HG03442 (cell line): ENCODE measurements around the gene OR10P1.
"Not testable (repeated sequence)": the region's sequence is repeated elsewhere in the genome, so short reads cannot be mapped to it uniquely, and the experiment has no call there.

Experiments
- ATAC-seq: cut with Tn5 transposase; IDR thresholded peaks from one replicate; pipeline ENCODE4 v1.9.1; 2021; ENCODE audit warnings: mild to moderate bottlenecking, moderate library complexity; ENCODE audit not compliant: unreplicated experiment

Gene OR10P1

DNA sequence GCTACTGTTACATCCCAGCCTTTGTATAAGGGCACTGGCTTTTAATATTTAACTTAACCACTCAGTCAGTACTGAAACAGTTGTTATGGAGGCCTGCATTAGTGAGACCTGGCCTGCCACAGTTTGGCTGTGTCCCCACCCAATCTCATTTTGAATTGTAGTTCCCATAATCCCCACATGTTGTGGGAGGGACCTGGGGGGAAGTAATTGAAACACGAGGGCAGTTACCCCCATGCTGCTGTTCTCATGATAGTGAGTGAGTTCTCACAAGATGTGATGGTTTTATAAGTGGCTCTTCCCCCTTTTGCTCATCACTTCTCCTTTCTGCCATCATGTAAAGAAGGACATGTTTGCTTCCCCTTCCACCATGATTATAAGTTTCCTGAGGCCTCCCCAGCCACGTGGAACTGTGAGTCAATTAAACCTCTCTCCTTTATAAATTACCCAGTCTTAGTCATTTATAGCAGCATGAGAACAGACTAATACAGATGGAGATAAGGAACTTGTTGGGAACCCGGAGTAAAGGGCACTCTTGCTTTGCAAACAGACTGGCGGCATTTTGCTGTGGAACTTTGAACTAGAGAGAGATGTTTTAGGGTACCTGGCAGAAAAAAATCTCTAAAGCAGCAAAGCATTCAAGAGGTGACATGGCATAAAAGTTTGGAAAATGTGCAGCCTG, 14.1 kb downstream of the OR10P1 start:
- ATAC-seq: not testable (repeated sequence)

GRCh38 chr12:55651299-55651683, 14.6 kb downstream of the OR10P1 start:
- no peak for ATAC-seq

DNA sequence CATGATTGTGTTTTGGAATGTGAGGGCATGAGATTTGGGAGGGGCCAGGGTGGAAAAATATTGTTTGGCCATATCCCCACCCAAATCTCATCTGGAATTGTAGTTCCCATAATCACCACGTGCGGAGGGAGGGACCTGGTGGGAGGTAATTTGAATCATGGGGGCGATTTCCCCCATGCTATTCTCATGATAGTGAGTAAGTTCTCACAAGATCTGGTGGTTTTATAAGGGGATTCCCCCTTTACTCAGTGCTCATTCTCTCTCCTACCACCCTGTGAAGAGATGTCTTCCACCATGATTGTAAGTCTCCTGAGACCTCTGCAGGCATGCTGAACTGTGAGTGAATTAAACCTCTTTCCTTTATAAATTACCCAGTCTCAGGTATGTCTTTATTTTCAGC, 15.7 kb downstream of the OR10P1 start:
- ATAC-seq: no peak

DNA sequence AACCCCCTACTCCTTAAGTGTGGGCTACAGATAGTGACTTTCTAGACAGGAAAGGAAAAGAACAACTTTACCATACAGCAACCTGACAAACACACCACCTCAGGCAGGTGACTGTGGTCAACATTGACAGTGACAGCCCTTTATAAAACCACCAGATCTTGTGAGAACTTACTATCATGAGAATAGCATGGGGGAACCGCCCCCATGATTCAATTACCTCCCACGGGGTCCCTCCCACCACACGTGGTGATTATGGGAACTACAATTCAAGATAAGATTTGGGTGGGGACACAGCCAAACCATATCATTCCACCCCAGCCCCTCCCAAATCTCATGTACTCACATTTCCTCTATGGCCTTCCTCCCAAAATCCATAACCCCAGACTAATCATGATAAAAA, 16.3 kb downstream of the OR10P1 start:
- ATAC-seq: no peak

DNA sequence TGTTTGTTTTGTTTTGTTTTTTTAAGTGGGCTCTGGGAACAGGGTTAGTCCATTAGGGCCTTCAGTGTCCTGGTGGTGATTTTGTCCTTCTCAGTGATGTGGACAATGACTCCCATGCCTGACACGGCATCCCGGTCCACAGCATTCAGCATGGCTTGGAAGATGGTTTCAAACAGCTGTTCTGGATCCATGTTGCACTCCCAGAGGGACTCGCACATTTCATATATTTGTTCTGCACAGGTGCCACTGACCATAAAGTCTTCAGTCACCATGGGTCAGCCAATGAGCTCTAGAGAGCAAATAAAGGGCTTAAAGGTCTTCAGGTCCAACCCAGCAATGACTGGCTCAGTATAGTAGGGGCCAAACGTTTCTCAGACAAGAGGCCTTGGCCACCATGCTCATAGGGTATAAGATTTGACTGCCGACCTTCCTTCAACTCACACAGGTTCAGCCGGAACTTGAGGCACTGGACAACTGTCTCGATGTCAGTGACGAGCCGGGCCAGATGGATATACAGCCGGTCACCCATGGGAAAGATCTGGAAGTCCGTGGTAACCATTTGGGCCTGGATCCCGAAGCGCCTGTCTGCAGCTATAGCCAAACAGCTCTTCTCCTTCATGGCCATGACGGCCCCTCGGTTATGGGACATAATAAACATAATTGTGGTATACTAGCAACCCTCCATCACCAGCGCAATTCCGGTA, 18.0 kb downstream of the OR10P1 start:
- ATAC-seq: no peak

DNA sequence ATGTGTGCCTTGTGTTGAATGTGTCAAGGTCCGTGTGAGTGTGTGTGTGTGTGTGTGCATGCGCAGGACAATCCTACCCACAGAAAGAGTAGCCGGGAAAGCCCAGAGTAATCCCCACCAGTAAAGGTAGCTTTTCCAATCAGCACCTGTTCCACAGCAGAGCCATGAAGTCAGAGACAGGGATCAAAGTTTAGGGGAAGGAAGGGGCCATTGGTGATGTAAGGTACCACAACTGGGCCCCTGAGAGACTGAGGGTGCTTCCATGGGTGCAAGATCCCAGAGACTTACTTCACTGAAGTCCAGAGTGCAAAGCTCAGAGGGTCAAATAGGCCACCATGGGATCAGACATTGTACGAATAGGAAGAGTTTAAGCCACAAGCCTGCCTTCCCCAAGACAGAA, 20.5 kb downstream of the OR10P1 start:
- ATAC-seq: no peak

DNA sequence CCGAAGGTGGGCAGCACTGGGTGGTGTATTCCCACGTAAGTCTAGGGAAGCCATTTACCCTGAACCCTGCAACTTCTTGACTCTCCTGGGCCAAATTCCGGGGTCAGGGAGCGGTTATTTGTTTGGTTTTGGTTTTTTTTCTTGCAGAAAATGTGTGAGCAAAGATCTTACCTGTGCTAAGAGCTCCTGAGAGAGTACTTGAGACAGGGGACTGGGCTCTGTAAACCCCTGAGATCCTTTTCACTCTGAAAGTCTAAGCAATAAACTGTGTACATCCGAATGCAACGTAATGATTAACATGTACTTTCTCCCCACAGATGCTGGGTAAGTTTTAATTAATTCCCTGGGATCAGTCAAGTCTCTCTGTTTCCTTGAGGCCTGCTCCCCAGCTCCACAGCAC, 21.5 kb downstream of the OR10P1 start:
- ATAC-seq: no peak

DNA sequence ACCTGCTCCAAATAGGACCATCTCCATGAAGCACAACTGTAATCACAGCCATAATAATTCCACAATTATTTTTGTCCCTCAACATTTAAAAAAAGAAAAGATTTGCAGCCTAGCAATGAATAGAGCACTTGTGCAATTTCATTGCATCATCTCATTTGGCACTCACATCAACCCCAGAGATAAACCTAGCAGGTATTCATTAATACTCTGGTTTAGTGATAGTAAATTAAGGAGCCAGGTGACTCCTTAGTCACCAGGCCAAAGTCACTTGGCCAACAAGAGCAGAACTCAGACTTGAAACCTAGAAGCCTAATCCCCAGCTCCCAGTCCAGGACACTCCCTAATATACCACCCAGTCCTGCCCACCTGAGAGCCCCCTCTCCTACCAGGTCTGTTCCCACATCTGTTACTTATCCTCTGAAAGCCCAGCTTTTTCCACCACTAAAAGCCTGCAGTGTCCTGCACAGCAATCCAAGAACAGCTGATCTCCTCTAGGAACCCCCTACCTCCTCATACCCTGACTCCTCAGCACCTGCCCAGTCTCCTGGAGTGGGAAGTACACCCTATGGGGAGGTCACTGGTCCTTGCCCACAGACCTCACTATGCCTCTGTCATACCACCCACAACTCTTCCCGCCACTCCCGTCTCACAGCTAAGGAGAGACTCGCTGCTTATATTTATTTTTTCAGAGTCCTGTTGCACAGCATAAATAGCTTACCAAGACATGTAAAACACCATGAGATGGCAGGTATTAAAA, 22.1 kb downstream of the OR10P1 start:
- no peak for ATAC-seq

DNA sequence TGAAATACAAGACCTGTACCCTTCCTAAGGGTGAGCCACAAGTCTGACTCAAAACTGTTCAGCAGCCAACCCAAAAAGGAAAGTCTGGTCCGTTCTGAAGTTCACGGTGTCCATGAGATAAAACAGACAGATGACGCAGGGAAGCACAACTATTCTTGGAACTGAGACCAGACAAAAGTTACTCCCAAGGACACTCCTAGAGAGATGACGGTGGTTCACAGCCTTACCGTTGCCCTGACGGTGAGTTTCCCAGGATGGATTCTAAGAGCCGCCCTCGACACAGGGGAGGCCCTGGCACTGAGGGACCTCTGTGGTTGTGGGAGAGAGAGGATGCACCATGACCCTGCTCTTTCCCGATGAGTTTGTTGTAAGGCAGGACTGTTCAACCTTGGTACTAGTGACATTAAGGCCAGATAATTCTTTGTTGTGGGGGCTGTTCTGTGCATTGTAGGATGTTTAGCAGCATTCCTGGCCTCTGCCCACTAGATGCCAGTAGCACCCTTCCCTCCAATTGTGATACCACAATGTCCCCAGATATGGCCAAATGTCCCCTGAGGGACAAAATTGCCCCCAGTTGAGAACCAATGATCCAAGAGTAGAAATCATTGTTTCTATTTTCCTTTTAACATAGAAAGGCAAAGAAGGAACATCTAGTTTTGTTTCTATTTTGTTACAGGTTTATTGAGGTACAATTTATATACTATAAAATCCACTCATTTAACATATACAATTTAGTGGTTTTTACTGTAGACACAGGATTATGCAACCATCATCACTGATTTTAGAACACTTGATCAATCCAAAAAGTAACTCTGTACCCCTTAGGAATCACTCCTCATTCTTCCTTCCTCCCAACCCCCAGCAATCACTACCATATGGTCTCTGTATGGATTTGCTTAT, 23.0 kb downstream of the OR10P1 start:
- no peak for ATAC-seq

- no peak for ATAC-seq
Measured at GRCh38 chr12:55663391-55663790, 26.7 kb downstream of the OR10P1 start.

DNA sequence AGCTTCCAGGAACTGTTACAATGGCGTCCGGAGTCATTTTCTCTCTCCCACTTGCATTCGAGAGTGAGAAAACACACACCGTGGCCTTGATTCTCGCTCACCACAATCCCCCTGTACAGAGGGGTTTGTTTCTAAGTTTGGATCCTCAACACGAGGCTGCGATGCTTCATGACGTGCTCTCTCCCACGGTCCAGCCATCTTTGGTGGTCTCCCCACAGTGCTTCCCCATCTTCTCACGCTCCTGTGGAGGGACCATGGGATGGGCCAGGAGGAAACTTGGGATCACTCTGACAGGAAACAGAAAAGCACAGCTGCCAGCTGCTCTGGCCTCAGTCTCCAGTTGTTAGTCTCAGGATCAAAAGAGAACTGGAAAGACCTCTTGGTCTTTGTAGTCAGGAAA, 28.1 kb downstream of the OR10P1 start:
- no peak for ATAC-seq

DNA sequence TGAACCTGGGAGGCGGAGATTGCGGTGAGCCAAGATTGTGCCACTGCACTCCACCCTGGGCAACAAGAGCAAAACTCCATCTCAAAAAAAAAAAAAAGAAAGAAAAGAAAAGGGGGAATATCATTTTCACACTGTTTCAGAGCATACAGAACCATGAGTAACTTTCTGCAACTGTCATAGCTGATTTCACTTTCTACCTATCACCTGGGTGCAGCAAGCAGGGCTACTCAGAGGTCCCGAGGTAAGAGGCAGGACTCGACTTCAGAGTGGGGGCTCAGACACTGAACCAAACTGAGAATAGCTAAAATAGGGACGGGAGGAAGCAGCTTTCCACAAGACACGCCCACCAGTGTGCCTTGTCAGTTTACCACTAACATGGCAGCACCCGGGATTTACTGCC, 29.8 kb downstream of the OR10P1 start:
- ATAC-seq: no peak

DNA sequence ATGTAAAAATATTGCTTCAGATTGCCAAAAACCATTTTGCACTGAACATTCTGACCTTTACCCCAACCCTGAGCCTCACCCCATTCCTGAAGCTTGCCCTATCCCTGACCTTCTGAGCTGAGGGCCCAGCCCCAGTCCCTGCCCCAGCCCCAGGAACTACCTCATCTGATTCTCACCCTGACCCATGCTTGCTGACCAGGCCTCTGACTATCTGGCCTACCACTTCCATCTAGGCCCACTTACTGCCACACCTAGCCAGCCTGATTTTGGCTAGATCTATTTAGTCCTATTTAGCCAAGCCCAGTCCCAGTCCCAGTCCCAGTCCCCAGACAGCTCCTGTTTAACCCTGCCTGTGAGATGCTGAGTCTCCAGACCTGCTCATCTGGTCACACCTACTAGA, 33.6 kb downstream of the OR10P1 start:
- no peak for ATAC-seq

DNA sequence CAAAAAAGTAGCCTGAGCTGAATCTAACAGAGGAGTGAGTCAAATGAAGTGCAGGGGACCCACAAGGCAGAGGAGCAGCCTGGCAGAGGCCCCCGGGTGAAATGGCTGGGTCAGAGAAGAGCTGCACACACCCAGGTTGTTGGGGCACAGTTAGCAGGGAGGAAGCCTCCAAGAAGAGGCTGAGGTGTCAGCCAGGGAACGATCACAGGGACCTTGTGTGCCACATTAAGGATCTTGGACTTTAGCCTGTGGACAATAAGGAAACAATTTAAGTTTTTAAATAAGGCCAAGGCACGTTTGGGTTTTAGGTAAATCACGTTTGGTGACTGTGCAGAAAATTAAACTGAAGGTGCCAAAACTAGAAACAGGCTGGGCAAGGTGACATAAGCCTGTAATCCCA, 35.1 kb downstream of the OR10P1 start:
- ATAC-seq: no peak

DNA sequence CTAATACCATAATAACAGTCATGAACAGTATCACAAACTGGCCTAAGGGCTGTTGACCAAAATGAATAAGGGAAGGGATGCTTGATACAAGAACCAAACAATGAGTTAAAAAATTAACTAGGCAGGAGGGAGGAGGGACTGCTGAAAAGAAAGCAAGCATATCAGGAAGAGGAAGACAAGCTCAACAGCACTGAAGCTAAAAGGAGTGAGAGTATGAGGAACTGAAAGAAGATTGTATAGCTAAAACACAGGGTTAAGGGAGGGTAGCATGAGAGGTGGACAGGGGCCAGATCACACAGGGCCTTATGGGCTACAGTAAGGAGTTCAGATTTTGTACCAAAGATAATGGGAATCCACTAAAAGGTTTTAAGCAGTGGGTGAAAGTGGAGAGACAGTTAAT, 36.9 kb downstream of the OR10P1 start:
- ATAC-seq: peak; percentile 95

GRCh38 chr12:55675666-55676065, 39.0 kb downstream of the OR10P1 start:
- no peak for ATAC-seq

- ATAC-seq: no peak
Measured at GRCh38 chr12:55676707-55677106, 40.0 kb downstream of the OR10P1 start.

- ATAC-seq: no peak
Measured at GRCh38 chr12:55679691-55680090, 43.0 kb downstream of the OR10P1 start.

DNA sequence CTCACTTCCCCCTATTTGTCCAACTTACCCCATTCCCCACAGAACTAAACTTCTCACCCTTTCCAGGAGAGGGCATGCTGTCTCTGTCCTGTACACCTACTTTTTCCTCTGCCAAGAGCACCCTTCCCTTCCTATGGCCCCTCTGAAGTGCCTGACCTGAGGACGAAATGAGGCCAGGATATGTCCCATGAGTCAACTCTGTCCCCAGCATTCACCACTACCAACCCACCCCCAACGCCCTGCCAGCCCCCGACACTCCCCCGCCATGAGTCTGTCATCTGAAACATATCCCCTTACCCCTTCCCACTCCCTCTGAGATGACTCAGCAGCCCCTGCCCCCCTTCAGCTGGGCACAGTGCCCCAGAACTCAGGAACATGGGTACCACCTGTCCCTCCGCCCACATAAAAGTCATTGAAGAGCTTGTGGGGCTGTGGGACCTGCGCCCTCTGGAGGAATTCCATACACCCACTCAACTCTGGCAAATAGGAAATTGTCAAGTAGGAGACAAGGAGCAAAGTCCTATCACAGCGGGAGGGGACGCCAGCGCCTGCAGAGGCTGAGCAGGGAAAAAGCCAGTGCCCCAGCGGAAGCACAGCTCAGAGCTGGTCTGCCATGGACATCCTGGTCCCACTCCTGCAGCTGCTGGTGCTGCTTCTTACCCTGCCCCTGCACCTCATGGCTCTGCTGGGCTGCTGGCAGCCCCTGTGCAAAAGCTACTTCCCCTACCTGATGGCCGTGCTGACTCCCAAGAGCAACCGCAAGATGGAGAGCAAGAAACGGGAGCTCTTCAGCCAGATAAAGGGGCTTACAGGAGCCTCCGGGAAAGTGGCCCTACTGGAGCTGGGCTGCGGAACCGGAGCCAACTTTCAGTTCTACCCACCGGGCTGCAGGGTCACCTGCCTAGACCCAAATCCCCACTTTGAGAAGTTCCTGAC, 44.7 kb downstream of the OR10P1 start:
- no peak for ATAC-seq
